AG04449 (cell line): ENCODE results near the gene CASP5.

ENCODE experiments used
- CTCF ChIA-PET: fragments of 350-600 bp; formaldehyde crosslinking; extraction: SDS; loops from one replicate; lab custom pipeline; 2021; ENCODE audit warnings: antibody characterized with exemption; lab: Yijun Ruan, JAX
- POLR2A ChIA-PET: fragments of 400-600, 350-600 bp; formaldehyde crosslinking; extraction: SDS; loops from one replicate; lab custom pipeline; 2020; ENCODE audit warnings: antibody characterized with exemption, inconsistent platforms; lab: Yijun Ruan, JAX
- DNase-seq: peaks from one replicate; pipeline ENCODE4 v3.0.0-alpha.2; 2010; ENCODE audit warnings: low read depth, low spot score
- H3K4me3 ChIP-seq: 2 replicates; pipeline ENCODE4 v1.5.1; 2011; ENCODE audit warnings: low read depth, mild to moderate bottlenecking, control low read depth, low read length
- TF ChIP-seq, protein P1 (sequence below): IDR thresholded peaks from one replicate; pipeline ENCODE4 v1.5.1; 2011; ENCODE audit warnings: mild to moderate bottlenecking, moderate library complexity, low read length, control low read depth, inconsistent platforms; ENCODE audit not compliant: insufficient read depth; ENCODE audit errors: missing control alignments

Gene CASP5

GRCh38 chr11:104968856-104969776, 53.9 kb downstream of the CASP5 start:
- POLR2A ChIA-PET: no interaction called here
- peak overlapping the region; percentile 51 for H3K4me3 ChIP-seq
- TF ChIP-seq, protein P1, sequence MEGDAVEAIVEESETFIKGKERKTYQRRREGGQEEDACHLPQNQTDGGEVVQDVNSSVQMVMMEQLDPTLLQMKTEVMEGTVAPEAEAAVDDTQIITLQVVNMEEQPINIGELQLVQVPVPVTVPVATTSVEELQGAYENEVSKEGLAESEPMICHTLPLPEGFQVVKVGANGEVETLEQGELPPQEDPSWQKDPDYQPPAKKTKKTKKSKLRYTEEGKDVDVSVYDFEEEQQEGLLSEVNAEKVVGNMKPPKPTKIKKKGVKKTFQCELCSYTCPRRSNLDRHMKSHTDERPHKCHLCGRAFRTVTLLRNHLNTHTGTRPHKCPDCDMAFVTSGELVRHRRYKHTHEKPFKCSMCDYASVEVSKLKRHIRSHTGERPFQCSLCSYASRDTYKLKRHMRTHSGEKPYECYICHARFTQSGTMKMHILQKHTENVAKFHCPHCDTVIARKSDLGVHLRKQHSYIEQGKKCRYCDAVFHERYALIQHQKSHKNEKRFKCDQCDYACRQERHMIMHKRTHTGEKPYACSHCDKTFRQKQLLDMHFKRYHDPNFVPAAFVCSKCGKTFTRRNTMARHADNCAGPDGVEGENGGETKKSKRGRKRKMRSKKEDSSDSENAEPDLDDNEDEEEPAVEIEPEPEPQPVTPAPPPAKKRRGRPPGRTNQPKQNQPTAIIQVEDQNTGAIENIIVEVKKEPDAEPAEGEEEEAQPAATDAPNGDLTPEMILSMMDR: no peak
- CTCF ChIA-PET: interaction anchor here (4.4 kb wide), 1 partner anchor 23 kb away, joined by 19 read pairs; no protein-coding TSS in a partner anchor
- no peak for DNase-seq

GRCh38 chr11:104968355-104968855, 54.6 kb downstream of the CASP5 start, which contains the start of gene CASP4:
CASP4 (minus strand) TSS chr11:104968574; CDS start chr11:104968525, 49 bp downstream.
- TF ChIP-seq, protein P1: no peak
- CTCF ChIA-PET: interaction anchor here (4.4 kb wide), 1 partner anchor 22 kb away, joined by 19 read pairs; no protein-coding TSS in a partner anchor
- peak; percentile 45 for DNase-seq
- H3K4me3 ChIP-seq: peak within 1 kb of the TSS; percentile 51
- POLR2A ChIA-PET: no interaction called here

- peak overlapping the region; percentile 51 for H3K4me3 ChIP-seq
- CTCF ChIA-PET: interaction anchor here (0.6 to 4.4 kb wide), 2 partner anchors 9 to 21 kb away, joined by 4 to 19 read pairs; no protein-coding TSS in a partner anchor
- TF ChIP-seq, protein P1: no peak
- POLR2A ChIA-PET: no interaction called here
- DNase-seq: no peak
Measured at GRCh38 chr11:104967534-104968354, 55.2 kb downstream of the CASP5 start.

- H3K4me3 ChIP-seq: no peak overlapping the region
- POLR2A ChIA-PET: no interaction called here
- DNase-seq: no peak
- CTCF ChIA-PET: no interaction called here
- TF ChIP-seq, protein P1: no peak
Measured at GRCh38 chr11:104965735-104966134, 57.2 kb downstream of the CASP5 start.

DNA sequence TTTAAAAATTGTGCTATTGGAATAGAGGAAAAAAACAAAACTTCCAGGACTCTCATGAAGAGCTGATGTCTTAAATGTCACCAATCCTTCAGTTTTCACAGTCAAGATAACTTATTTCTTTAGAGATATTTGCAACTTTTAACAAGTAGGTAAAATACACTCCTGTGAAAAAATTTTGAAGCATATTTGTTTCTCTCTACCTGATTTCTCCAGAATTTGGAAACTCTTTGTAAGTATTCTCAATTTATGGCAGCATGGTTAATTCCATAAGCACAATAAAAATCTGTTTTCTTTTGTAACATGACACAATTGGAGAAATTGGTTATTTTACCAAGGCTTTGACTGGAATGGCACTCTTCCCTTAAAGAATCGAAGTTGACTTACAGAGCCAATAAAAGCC, 58.7 kb downstream of the CASP5 start:
- TF ChIP-seq, protein P1: no peak
- no peak overlapping the region for H3K4me3 ChIP-seq
- DNase-seq: no peak
- POLR2A ChIA-PET: no interaction called here
- CTCF ChIA-PET: interaction anchor here (1.2 kb wide), 1 partner anchor 17 kb away, joined by 3 read pairs; no protein-coding TSS in a partner anchor
